GM06990 (cell line): ENCODE results near the gene MRPL21.

Source experiments
- DNase-seq: peaks from one replicate; pipeline ENCODE4 v3.0.0-alpha.2; 2011; ENCODE audit not compliant: insufficient read length; ENCODE audit errors: extremely low read depth
- H3K27me3 ChIP-seq: replicated peaks from 2 replicates; pipeline ENCODE4 v1.6.0; 2011; ENCODE audit warnings: low read length; ENCODE audit not compliant: control insufficient read depth, insufficient read depth
- H3K36me3 ChIP-seq: 2 replicates; pipeline ENCODE4 v1.5.1; 2011; ENCODE audit warnings: low read length; ENCODE audit not compliant: control insufficient read depth, insufficient read depth
- H3K4me3 ChIP-seq: replicated peaks from 2 replicates; pipeline ENCODE4 v1.5.1; 2011; ENCODE audit warnings: low read depth, mild to moderate bottlenecking, control low read depth, low read length
- TF ChIP-seq, protein P1 (sequence below): IDR thresholded peaks from 2 replicates; pipeline ENCODE4 v1.5.1; 2011; ENCODE audit warnings: low read length, control low read depth, mild to moderate bottlenecking, inconsistent platforms; ENCODE audit not compliant: insufficient read depth, poor library complexity, severe bottlenecking

The MRPL21 gene

GRCh38 chr11:68867066-68867465, 36.6 kb downstream of the MRPL21 start:
- no peaks in the 10 kb centered on the region; the same call in 1 of the 2 replicates for H3K27me3 ChIP-seq
- DNase-seq: no peak
- H3K4me3 ChIP-seq: no peak overlapping the region
- TF ChIP-seq, protein P1, sequence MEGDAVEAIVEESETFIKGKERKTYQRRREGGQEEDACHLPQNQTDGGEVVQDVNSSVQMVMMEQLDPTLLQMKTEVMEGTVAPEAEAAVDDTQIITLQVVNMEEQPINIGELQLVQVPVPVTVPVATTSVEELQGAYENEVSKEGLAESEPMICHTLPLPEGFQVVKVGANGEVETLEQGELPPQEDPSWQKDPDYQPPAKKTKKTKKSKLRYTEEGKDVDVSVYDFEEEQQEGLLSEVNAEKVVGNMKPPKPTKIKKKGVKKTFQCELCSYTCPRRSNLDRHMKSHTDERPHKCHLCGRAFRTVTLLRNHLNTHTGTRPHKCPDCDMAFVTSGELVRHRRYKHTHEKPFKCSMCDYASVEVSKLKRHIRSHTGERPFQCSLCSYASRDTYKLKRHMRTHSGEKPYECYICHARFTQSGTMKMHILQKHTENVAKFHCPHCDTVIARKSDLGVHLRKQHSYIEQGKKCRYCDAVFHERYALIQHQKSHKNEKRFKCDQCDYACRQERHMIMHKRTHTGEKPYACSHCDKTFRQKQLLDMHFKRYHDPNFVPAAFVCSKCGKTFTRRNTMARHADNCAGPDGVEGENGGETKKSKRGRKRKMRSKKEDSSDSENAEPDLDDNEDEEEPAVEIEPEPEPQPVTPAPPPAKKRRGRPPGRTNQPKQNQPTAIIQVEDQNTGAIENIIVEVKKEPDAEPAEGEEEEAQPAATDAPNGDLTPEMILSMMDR: no peak
- H3K36me3 ChIP-seq: no peaks in the 10 kb centered on the region

- TF ChIP-seq, protein P1: no peak
- H3K27me3 ChIP-seq: no peaks in the 10 kb centered on the region; the same call in 1 of the 2 replicates
Observed at GRCh38 chr11:68865241-68865640, 38.4 kb downstream of the MRPL21 start.

GRCh38 chr11:68863553-68864265, 39.9 kb downstream of the MRPL21 start:
- TF ChIP-seq, protein P1: no peak
- no peak for DNase-seq
- Histone ChIP-seq H3K4me3 (no peak overlapping the region), H3K36me3 (no peaks in the 10 kb centered on the region), H3K27me3 (no peaks in the 10 kb centered on the region)

More at GRCh38 chr11:68865241-68865640, 38.4 kb downstream of the MRPL21 start:
- DNase-seq: no peak
- Histone ChIP-seq H3K36me3 (no peaks in the 10 kb centered on the region), H3K4me3 (no peak overlapping the region)

- TF ChIP-seq, protein P1: no peak
- no peak overlapping the region for H3K4me3 ChIP-seq
- DNase-seq: no peak
- no peaks in the 10 kb centered on the region for H3K36me3 ChIP-seq
- H3K27me3 ChIP-seq: no peaks in the 10 kb centered on the region
Observed at GRCh38 chr11:68862421-68862820, 41.2 kb downstream of the MRPL21 start.

DNA sequence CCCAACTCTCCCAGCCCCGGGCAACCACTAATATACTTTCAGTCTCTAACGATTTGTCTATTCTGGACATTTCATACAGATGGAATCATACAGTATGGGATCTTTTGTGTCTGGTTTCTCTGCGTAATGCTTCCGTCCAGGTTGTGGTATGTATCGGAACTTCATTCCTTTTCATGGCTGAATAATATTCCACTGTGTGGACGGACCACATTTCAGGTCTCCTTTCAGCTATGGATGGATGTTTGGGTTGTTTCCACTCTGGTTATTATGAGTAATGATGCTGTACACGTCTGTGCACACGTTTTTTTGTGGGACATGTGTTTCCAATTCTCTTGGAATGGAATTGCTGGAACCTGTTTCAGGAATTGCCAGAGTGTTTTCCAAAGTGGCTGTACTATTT, 44.5 kb downstream of the MRPL21 start:
- DNase-seq: no peak
- Histone ChIP-seq H3K27me3 (no peaks in the 10 kb centered on the region; the same call in 1 of the 2 replicates), H3K4me3 (no peak overlapping the region), H3K36me3 (no peaks in the 10 kb centered on the region)
- TF ChIP-seq, protein P1: no peak
